Measurements from ENCODE around the gene DENR. TPM values are rescaled to one million over a fixed set of nuclear protein-coding genes. Genes with fewer than 3 reads are reported as not detected.

Gene DENR
- total RNA-seq, 1 donor from 2014 or later = 29.1 TPM

- intact Hi-C loops (cut with DNase I) = no loop called here
- no peak for TF ChIP-seq CTCF (IDR thresholded peaks at IDR 0.05)
- ATAC-seq = no peak
- Histone ChIP-seq H3K27ac (no peak overlapping the region), H3K9me3 (no peaks in the 10 kb centered on the region), H3K4me3 (no peak overlapping the region), H3K36me3 (no peaks in the 10 kb centered on the region), H3K4me1 (no peaks in the 10 kb centered on the region), H3K27me3 (no peaks in the 10 kb centered on the region)
- no peak for DNase-seq
These were observed 31.5 kb upstream of the DENR start for GRCh38 chr12:122721057-122721545.

DNA sequence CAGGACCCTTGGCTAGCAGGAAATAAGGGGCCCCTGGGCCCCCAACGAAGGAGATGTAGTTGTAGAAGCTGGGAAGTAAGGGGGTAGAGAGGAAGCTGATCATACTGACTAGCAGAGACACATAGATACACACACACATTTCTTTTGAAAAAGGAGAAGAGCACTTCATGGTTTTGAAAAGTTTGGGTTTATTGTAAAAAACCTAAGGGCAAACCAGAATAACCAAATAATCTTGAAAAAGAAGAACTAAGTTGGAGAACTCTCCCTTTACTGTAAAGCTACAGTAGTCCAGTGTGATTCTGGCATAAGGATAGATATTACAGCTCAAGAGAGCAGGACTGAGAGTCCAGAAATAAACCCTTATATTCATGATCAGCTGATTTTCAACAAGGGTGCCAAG, 30.2 kb upstream of the DENR start:
- ATAC-seq = no peak
- Histone ChIP-seq H3K4me3 (no peak overlapping the region), H3K27ac (no peak overlapping the region), H3K36me3 (no peaks in the 10 kb centered on the region), H3K9me3 (no peaks in the 10 kb centered on the region), H3K27me3 (no peaks in the 10 kb centered on the region), H3K4me1 (no peaks in the 10 kb centered on the region)
- intact Hi-C loops (cut with DNase I) = no loop called here
- no peak for TF ChIP-seq CTCF (IDR thresholded peaks at IDR 0.05)
- DNase-seq = no peak

- DNase-seq (no peak), ATAC-seq (no peak)
- no peak for TF ChIP-seq CTCF (IDR thresholded peaks at IDR 0.05)
- intact Hi-C loops (cut with DNase I) = no loop called here
- Histone ChIP-seq H3K27ac (no peak overlapping the region), H3K4me1 (no peaks in the 10 kb centered on the region), H3K27me3 (no peaks in the 10 kb centered on the region), H3K4me3 (no peak overlapping the region), H3K9me3 (no peaks in the 10 kb centered on the region), H3K36me3 (no peaks in the 10 kb centered on the region)
These were observed 27.9 kb upstream of the DENR start for GRCh38 chr12:122724641-122725243.

- no peaks in the 10 kb centered on the region for H3K4me1 ChIP-seq
- no peaks in the 10 kb centered on the region for H3K36me3 ChIP-seq
- no peak for DNase-seq
- H3K27ac ChIP-seq = peak overlapping the region; percentile 18
- no peak overlapping the region for H3K4me3 ChIP-seq
- H3K27me3 ChIP-seq = no peaks in the 10 kb centered on the region
- ATAC-seq = no peak
- TF ChIP-seq CTCF (IDR thresholded peaks at IDR 0.05) = no peak
- intact Hi-C loops (cut with DNase I) = no loop called here
- no peaks in the 10 kb centered on the region for H3K9me3 ChIP-seq
These were observed 27.1 kb upstream of the DENR start for GRCh38 chr12:122725452-122726079.

DNA sequence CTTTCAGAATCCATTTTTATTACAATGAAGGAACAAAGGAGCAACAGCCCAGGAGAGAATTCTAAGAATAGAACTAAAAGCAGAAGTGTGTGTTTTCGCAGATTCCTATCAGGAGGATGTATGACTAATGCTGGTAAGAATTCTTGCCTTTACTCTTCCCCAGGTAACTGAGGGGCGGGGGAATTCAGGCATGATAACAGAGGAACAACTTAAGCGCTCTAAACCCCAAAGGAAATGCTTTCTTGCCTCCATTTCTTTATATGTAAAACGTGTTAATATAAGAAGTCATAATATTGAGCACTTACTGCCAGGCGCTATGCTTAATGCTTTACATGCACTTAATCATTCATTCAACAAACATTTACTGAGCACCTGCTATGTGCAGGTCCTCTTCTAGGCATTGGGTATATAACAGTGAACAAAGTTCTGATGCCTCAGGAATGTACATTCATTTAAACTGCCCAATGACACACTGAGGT, 26.5 kb upstream of the DENR start:
- Histone ChIP-seq H3K27me3 (no peaks in the 10 kb centered on the region), H3K36me3 (no peaks in the 10 kb centered on the region), H3K4me3 (no peak overlapping the region), H3K9me3 (no peaks in the 10 kb centered on the region), H3K27ac (peak overlapping the region; percentile 18), H3K4me1 (no peaks in the 10 kb centered on the region)
- ATAC-seq (peak; percentile 85), DNase-seq (no peak)
- intact Hi-C loops (cut with DNase I) = no loop called here
- no peak for TF ChIP-seq CTCF (IDR thresholded peaks at IDR 0.05)
